GM23338 (cell line): ENCODE results near the gene RAD23B. TPM values are rescaled to one million over a fixed set of nuclear protein-coding genes. Genes with fewer than 3 reads are reported as not detected.
A peak's percentile ranks its signal among the peaks of the same experiment; 100 is the strongest.

Experiments
- ATAC-seq: fragments of 200-7000 bp; cut with Tn5 transposase; 3 replicates; pipeline ENCODE4 v1.9.1; 2020
- DNase-seq: peaks from one replicate; pipeline ENCODE4 v3.0.0-alpha.2; 2015; ENCODE audit warnings: low spot score
- H2AFZ ChIP-seq: fragments of 200-600 bp; sonication (generic); 2 replicates; pipeline ENCODE4 v1.8.0; 2016; ENCODE audit warnings: antibody characterized with exemption, mild to moderate bottlenecking, moderate library complexity
- H3F3A ChIP-seq: fragments of 200-600 bp; sonication (generic); replicated peaks from 2 replicates; pipeline ENCODE4 v1.8.0; 2017; ENCODE audit warnings: antibody characterized with exemption, mixed run types, low read depth
- H3K27ac ChIP-seq: fragments of 200-600 bp; sonication (generic); 2 replicates; pipeline ENCODE4 v1.6.1; 2016; ENCODE audit warnings: low read depth
- H3K27me3 ChIP-seq: fragments of 200-600 bp; sonication (generic); 2 replicates; pipeline ENCODE4 v1.8.0; 2016; ENCODE audit warnings: mild to moderate bottlenecking, mixed run types, moderate library complexity; ENCODE audit not compliant: insufficient read depth
- H3K36me3 ChIP-seq: fragments of 200-600 bp; sonication (generic); 2 replicates; pipeline ENCODE4 v1.8.0; 2016; ENCODE audit warnings: mild to moderate bottlenecking; ENCODE audit not compliant: insufficient read depth
- H3K4me1 ChIP-seq: fragments of 200-600 bp; sonication (generic); 2 replicates; pipeline ENCODE4 v1.8.0; 2016; ENCODE audit warnings: mild to moderate bottlenecking, moderate library complexity; ENCODE audit not compliant: insufficient read depth
- H3K4me2 ChIP-seq: fragments of 200-600 bp; sonication (generic); 2 replicates; pipeline ENCODE4 v1.7.1; 2017; ENCODE audit warnings: mixed run types
- H3K4me3 ChIP-seq: fragments of 200-600 bp; sonication (generic); 2 replicates; pipeline ENCODE4 v1.6.1; 2016; ENCODE audit warnings: mixed run types
- H3K79me2 ChIP-seq: fragments of 200-600 bp; sonication (generic); replicated peaks from 2 replicates; pipeline ENCODE4 v1.8.0; 2017; ENCODE audit warnings: mild to moderate bottlenecking; ENCODE audit not compliant: insufficient read depth
- H3K9me2 ChIP-seq: fragments of 200-600 bp; sonication (generic); 2 replicates; pipeline ENCODE4 v1.8.0; 2017; ENCODE audit not compliant: insufficient read depth
- H4K20me1 ChIP-seq: fragments of 200-600 bp; sonication (generic); replicated peaks from 2 replicates; pipeline ENCODE4 v1.8.0; 2017; ENCODE audit warnings: mild to moderate bottlenecking; ENCODE audit not compliant: insufficient read depth
- H3K27ac Mint-ChIP-seq: 2 replicates; pipeline ENCODE4 v1.8.0; 2020; ENCODE audit warnings: inconsistent platforms, mild to moderate bottlenecking, moderate library complexity, mixed read lengths
- H3K27me3 Mint-ChIP-seq: 3 replicates; pipeline ENCODE4 v1.8.0; 2022; ENCODE audit warnings: low read depth, mild to moderate bottlenecking, moderate library complexity, mixed read lengths, inconsistent platforms; ENCODE audit not compliant: insufficient read depth, poor library complexity
- H3K36me3 Mint-ChIP-seq: 3 replicates; pipeline ENCODE4 v1.8.0; 2021; ENCODE audit warnings: low read depth, mild to moderate bottlenecking, inconsistent platforms, moderate library complexity, mixed read lengths
- H3K4me1 Mint-ChIP-seq: 3 replicates; pipeline ENCODE4 v1.8.0; 2020; ENCODE audit warnings: mild to moderate bottlenecking, inconsistent platforms, mixed read lengths
- H3K4me3 Mint-ChIP-seq: 3 replicates; pipeline ENCODE4 v1.8.0; 2021; ENCODE audit warnings: moderate library complexity, mild to moderate bottlenecking, inconsistent platforms, mixed read lengths
- H3K9me3 Mint-ChIP-seq: 3 replicates; pipeline ENCODE4 v1.8.0; 2020; ENCODE audit warnings: moderate library complexity, mild to moderate bottlenecking, inconsistent platforms, mixed read lengths
- CREB1 ChIP-seq: fragments of 250-450 bp; sonication (Bioruptor Pico); IDR thresholded peaks from 2 replicates; pipeline ENCODE4 v1.5.0; 2020; ENCODE audit warnings: low read depth, mild to moderate bottlenecking, moderate library complexity
- ETS1 ChIP-seq: IDR thresholded peaks from 2 replicates; pipeline ENCODE4 v1.6.1; 2016; ENCODE audit warnings: antibody characterized with exemption
- EZH2 ChIP-seq: fragments of 200-600 bp; sonication (generic); IDR thresholded peaks from one replicate; pipeline ENCODE4 v1.8.0; 2017; ENCODE audit warnings: antibody characterized with exemption, mild to moderate bottlenecking, low read depth; ENCODE audit not compliant: unreplicated experiment
- EZH2phosphoT487 ChIP-seq: fragments of 200-600 bp; sonication (generic); IDR thresholded peaks from one replicate; pipeline ENCODE4 v1.8.1; 2018; ENCODE audit warnings: antibody characterized with exemption; ENCODE audit not compliant: unreplicated experiment
- JUNB ChIP-seq: IDR thresholded peaks from one replicate; pipeline ENCODE4 v1.6.1; 2016; ENCODE audit warnings: antibody characterized with exemption; ENCODE audit not compliant: unreplicated experiment
- REST ChIP-seq: IDR thresholded peaks from one replicate; pipeline ENCODE4 v1.6.1; 2018; ENCODE audit warnings: antibody characterized with exemption; ENCODE audit not compliant: unreplicated experiment
- STAT1 ChIP-seq: IDR thresholded peaks from one replicate; pipeline ENCODE4 v1.6.1; 2016; ENCODE audit warnings: antibody characterized with exemption; ENCODE audit not compliant: unreplicated experiment
- ZNF331 ChIP-seq: fragments of 250-450 bp; sonication (Bioruptor Pico); IDR thresholded peaks from 2 replicates; pipeline ENCODE4 v1.5.0; 2020; ENCODE audit warnings: low read depth, mild to moderate bottlenecking, moderate library complexity
- polyA plus RNA-seq: library from polyadenylated mRNA; unstranded; fragments of >200 nt; fragmentation: Nextera tagmentation; extraction: Ambion mirVana; gene quantifications from 2 replicates; pipeline ENCODE4 v1.2.1, GENCODE V29; 2016
- total RNA-seq: library from RNA; depleted of rRNA; stranded (reverse); fragments of >200 nt; shearing (Covaris generic); gene quantifications from 2 replicates; pipeline ENCODE4 v1.2.3, GENCODE V29; 2014

The RAD23B gene
- total and polyA plus RNA-seq, 2 experiments from 2014 or later: 31.1 to 137 TPM

GRCh38 chr9:107235765-107236442, 47.2 kb upstream of the RAD23B start:
- Histone ChIP-seq H3K79me2 (no peaks in the 10 kb centered on the region), H2AFZ (no peak overlapping the region), H3K27ac (no peak overlapping the region), H3K4me1 (peaks cover 9% of the 10 kb centered on the region), H4K20me1 (no peaks in the 10 kb centered on the region), H3K36me3 (no peaks in the 10 kb centered on the region), H3K9me2 (0 out of 2 replicates have a peak, but pooled peaks cover 5% of the 10 kb centered on the region), H3K4me3 (no peak overlapping the region), H3K27me3 (no peaks in the 10 kb centered on the region), H3K4me2 (no peak overlapping the region), H3F3A (no peaks in the 10 kb centered on the region)
- no peaks in the 10 kb centered on the region for H3K9me3 Mint-ChIP-seq
- H3K36me3 Mint-ChIP-seq: no peaks in the 10 kb centered on the region
- DNase-seq: no peak
- peaks cover 3% of the 10 kb centered on the region for H3K27me3 Mint-ChIP-seq
- H3K4me1 Mint-ChIP-seq: peaks cover 16% of the 10 kb centered on the region
- no peak for ATAC-seq
- H3K27ac Mint-ChIP-seq: no peak overlapping the region
- TF ChIP-seq JUNB (no peak), EZH2 (no peak), ZNF331 (CRISPR knock-in tag) (no peak), STAT1 (no peak), REST (no peak)
- H3K4me3 Mint-ChIP-seq: no peak overlapping the region

- Histone ChIP-seq H3K27me3 (no peaks in the 10 kb centered on the region), H3K79me2 (no peaks in the 10 kb centered on the region), H2AFZ (peak overlapping the region; percentile 29; the same call in 1 of the 2 replicates), H4K20me1 (no peaks in the 10 kb centered on the region), H3K36me3 (no peaks in the 10 kb centered on the region), H3K9me2 (no peaks in the 10 kb centered on the region), H3K4me2 (no peak overlapping the region), H3F3A (no peaks in the 10 kb centered on the region), H3K4me3 (no peak overlapping the region), H3K4me1 (peaks cover 9% of the 10 kb centered on the region), H3K27ac (no peak overlapping the region)
- H3K36me3 Mint-ChIP-seq: no peaks in the 10 kb centered on the region
- H3K4me3 Mint-ChIP-seq: no peak overlapping the region
- no peaks in the 10 kb centered on the region for H3K9me3 Mint-ChIP-seq
- DNase-seq (no peak), ATAC-seq (no peak)
- peaks cover 3% of the 10 kb centered on the region for H3K27me3 Mint-ChIP-seq
- TF ChIP-seq CREB1 (CRISPR knock-in tag) (no peak), ZNF331 (CRISPR knock-in tag) (no peak), EZH2phosphoT487 (no peak), ETS1 (no peak)
- H3K27ac Mint-ChIP-seq: no peak overlapping the region; the same call in 1 of the 2 replicates
- peaks cover 24% of the 10 kb centered on the region for H3K4me1 Mint-ChIP-seq
Observed at GRCh38 chr9:107237873-107238272, 45.2 kb upstream of the RAD23B start.
